GM12878 (cell line): Measurements from ENCODE around the gene PREX1. TPM values are rescaled to one million over a fixed set of nuclear protein-coding genes. Genes with fewer than 3 reads are reported as not detected.

Experiments used
- ATAC-seq: fragments of 200-7000 bp; cut with Tn5 transposase; 3 replicates; pipeline ENCODE4 v1.9.1; 2020; ENCODE audit warnings: mild to moderate bottlenecking, moderate library complexity
- BruUV-seq: library from RNA; stranded (reverse); fragments of 400-500 nt; replicated peaks from 2 replicates; lab custom pipeline; 2021; lab: Mats Ljungman, UMichigan
- CTCF ChIA-PET: fragments of 300-600 bp; sonication (Branson Sonifier 250); formaldehyde crosslinking; extraction: SDS; loops from one replicate; lab custom pipeline; 2021; ENCODE audit warnings: inconsistent platforms; lab: Yijun Ruan, JAX
- POLR2A ChIA-PET: fragments of 350-600 bp; formaldehyde crosslinking; extraction: SDS; loops from one replicate; lab custom pipeline; 2021; ENCODE audit warnings: inconsistent platforms; lab: Charles Lee
- RAD21 ChIA-PET: fragments of 300-600 bp; sonication (Branson Sonifier 250); formaldehyde crosslinking; loops from one replicate; lab custom pipeline; 2023; ENCODE audit warnings: antibody characterized with exemption; ENCODE audit not compliant: unreplicated experiment; lab: Charles Lee
- SMC1A ChIA-PET: fragments of 300-600 bp; sonication (Branson Sonifier 250); formaldehyde crosslinking; loops from one replicate; lab custom pipeline; 2023; ENCODE audit not compliant: unreplicated experiment, uncharacterized antibody; lab: Charles Lee
- DNase-seq: peaks from one replicate; pipeline ENCODE4 v3.0.0-alpha.2; 2011; ENCODE audit warnings: low read depth, low spot score
- FAIRE-seq: peaks from 3 replicates; lab custom pipeline; 2011; peaks lifted over from hg19 to GRCh38; lab: Jason Lieb, UNC
- H2AFZ ChIP-seq: 2 replicates; pipeline ENCODE4 v1.6.0; 2011; ENCODE audit warnings: low read depth, low read length, control low read depth; ENCODE audit not compliant: control insufficient read depth
- H3K27ac ChIP-seq: 2 replicates; pipeline ENCODE4 v1.5.1; 2011; ENCODE audit warnings: control low read depth; ENCODE audit not compliant: control insufficient read depth, insufficient read depth
- H3K27me3 ChIP-seq, 2 experiments: replicated peaks in 1 of 2; 2 replicates each; pipeline versions ENCODE4 v1.6.0 to v1.6.1; 2011; ENCODE audit warnings: low read length in 1 of 2; ENCODE audit not compliant: control insufficient read depth in 2 of 2, insufficient read depth in 2 of 2
- H3K36me3 ChIP-seq, 2 experiments: 2 replicates each; pipeline ENCODE4 v1.5.1; 2011; ENCODE audit warnings: low read length in 1 of 2; ENCODE audit not compliant: control insufficient read depth in 2 of 2, insufficient read depth in 2 of 2
- H3K4me1 ChIP-seq: 2 replicates; pipeline ENCODE4 v1.6.1; 2011; ENCODE audit warnings: mild to moderate bottlenecking, low read length, moderate library complexity, mixed read lengths; ENCODE audit not compliant: control insufficient read depth, insufficient read depth
- H3K4me2 ChIP-seq: 2 replicates; pipeline ENCODE4 v1.6.0; 2011; ENCODE audit warnings: control low read depth; ENCODE audit not compliant: control insufficient read depth, insufficient read depth
- H3K4me3 ChIP-seq: fragments of 200-600 bp; sonication (generic); 2 replicates; pipeline ENCODE4 v1.5.1; 2016
- H3K79me2 ChIP-seq: 2 replicates; pipeline ENCODE4 v1.6.0; 2011; ENCODE audit warnings: low read length; ENCODE audit not compliant: control insufficient read depth, insufficient read depth
- H3K9ac ChIP-seq: 2 replicates; pipeline ENCODE4 v1.8.0; 2011; ENCODE audit warnings: low read length, control low read depth, mixed read lengths; ENCODE audit not compliant: control insufficient read depth, insufficient read depth
- H3K9me3 ChIP-seq: replicated peaks from 3 replicates; pipeline ENCODE4 v1.5.1; 2011; ENCODE audit warnings: mild to moderate bottlenecking, low read length; ENCODE audit not compliant: control insufficient read depth, insufficient read depth
- H4K20me1 ChIP-seq: 2 replicates; pipeline ENCODE4 v1.6.0; 2011; ENCODE audit not compliant: control insufficient read depth, insufficient read depth
- CREB1 ChIP-seq: IDR thresholded peaks from 2 replicates; pipeline ENCODE4 v1.6.1; 2012; ENCODE audit warnings: low read depth, mild to moderate bottlenecking, inconsistent platforms
- EED ChIP-seq: sonication (generic); IDR thresholded peaks from 2 replicates; pipeline ENCODE4 v1.6.1; 2016; ENCODE audit warnings: antibody characterized with exemption, low read depth
- EZH2 ChIP-seq: IDR thresholded peaks from 2 replicates; pipeline ENCODE4 v1.6.1; 2012; ENCODE audit warnings: low read depth, mild to moderate bottlenecking, control low read depth, inconsistent platforms, low read length, borderline replicate concordance; ENCODE audit not compliant: control insufficient read depth
- FOS ChIP-seq: IDR thresholded peaks from 3 replicates; pipeline ENCODE4 v1.6.1; 2011; ENCODE audit warnings: borderline replicate concordance; ENCODE audit not compliant: insufficient read length; ENCODE audit errors: extremely low read depth
- MEF2B ChIP-seq: fragments of 450-650 bp; IDR thresholded peaks from 2 replicates; pipeline ENCODE4 v1.6.1; 2018; ENCODE audit warnings: mild to moderate bottlenecking, moderate library complexity; ENCODE audit not compliant: partially characterized antibody, poor library complexity, severe bottlenecking
- RUNX3 ChIP-seq: IDR thresholded peaks from 2 replicates; pipeline ENCODE4 v1.6.1; 2012; ENCODE audit warnings: low read length, inconsistent platforms
- SUPT20H ChIP-seq: IDR thresholded peaks from 2 replicates; pipeline ENCODE4 v1.6.1; 2011; ENCODE audit warnings: low read depth, mild to moderate bottlenecking, low read length, moderate library complexity, borderline replicate concordance; ENCODE audit not compliant: control insufficient read depth
- YBX1 ChIP-seq: fragments of 450-650 bp; IDR thresholded peaks from 2 replicates; pipeline ENCODE4 v1.6.1; 2016; ENCODE audit warnings: antibody characterized with exemption
- WGBS: methylation state at CpG from one replicate; pipeline ENCODE4 v1.1.6; 2016; ENCODE audit warnings: low lambda C conversion rate; ENCODE audit not compliant: insufficient replicate concordance, insufficient coverage; ENCODE audit errors: missing lambda C conversion rate; 5-methylcytosine and 5-hydroxymethylcytosine counted together
- in situ Hi-C: fragments of 300-500 bp; cut with MboI; formaldehyde crosslinking; loops from 9 replicates; pipeline ENCODE4 v1.14.3; 2018; ENCODE audit warnings: mixed read lengths
- intact Hi-C: fragments of 100-400 bp; cut with micrococcal nuclease; formaldehyde crosslinking; loops from one replicate; pipeline ENCODE4 v1.14.2; 2022; ENCODE audit not compliant: unreplicated experiment
- polyA plus RNA-seq, 11 experiments: library from polyadenylated mRNA; depleted of rRNA in 4 of 11; unstranded in 6 of 11; stranded (reverse) in 5 of 11; fragments of >200 nt; fragmentation: Nextera tagmentation in 4 of 11; fragmentation: Illumina TruSeq in 1 of 11; extraction: Ambion mirVana in 4 of 11; extraction: Trizol in 1 of 11; gene quantifications; 1 replicate in 1 of 11; 2 replicates in 10 of 11; pipeline versions ENCODE4 v1.2.1 to v1.2.3, GENCODE V29; 2011 to 2016; ENCODE audit warnings: inconsistent platforms in 2 of 11, missing spikeins in 2 of 11, low read depth in 1 of 11
- total RNA-seq, 4 experiments: library from RNA; depleted of rRNA in 3 of 4; stranded (reverse); fragments of >200 nt in 3 of 4; fragmentation: Illumina TruSeq in 1 of 4; extraction: Trizol in 1 of 4; gene quantifications; 2 replicates each; pipeline versions ENCODE4 v1.2.1 to v1.2.3, GENCODE V29; 2013 to 2021
- TF ChIP-seq, protein P1 (sequence below): IDR thresholded peaks from 2 replicates; pipeline ENCODE4 v1.6.1; 2012; ENCODE audit warnings: low read length, inconsistent platforms
- TF ChIP-seq, protein P2 (sequence below): fragments of 450-650 bp; formaldehyde crosslinking; IDR thresholded peaks from 2 replicates; pipeline ENCODE4 v1.4.0; 2020; ENCODE audit warnings: mild to moderate bottlenecking, moderate library complexity

PREX1 gene
- total and polyA plus RNA-seq, 10 of the 15 experiments (the other 5 are each of a cell fraction or from before 2014, with no cell fraction given): 2.6 to 114 (median 38.9) TPM

DNA sequence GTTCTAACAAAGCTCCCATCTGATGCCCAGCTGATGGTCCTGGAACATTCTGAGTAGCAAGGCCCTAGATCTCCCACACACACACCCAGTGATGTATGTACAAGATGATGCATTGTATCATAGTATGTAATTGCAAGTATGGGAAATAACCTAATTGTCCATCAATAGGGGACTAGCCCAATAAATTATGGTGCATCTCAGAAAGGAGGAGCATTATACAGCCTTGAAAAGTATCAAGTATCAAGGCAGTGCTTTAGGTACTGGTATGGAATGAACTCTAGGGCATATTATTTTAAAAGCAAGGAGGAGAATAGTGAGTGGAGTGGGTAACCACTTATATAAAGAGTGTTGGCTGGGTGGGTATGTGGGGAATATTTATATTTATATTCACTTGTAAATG lies 24.8 kb upstream of the PREX1 start:
- no peaks in the 10 kb centered on the region for H3K79me2 ChIP-seq
- RAD21 ChIA-PET: no interaction called here
- TF ChIP-seq MEF2B (no peak), YBX1 (no peak), RUNX3 (no peak), EZH2 (no peak)
- in situ Hi-C loops: no loop called here
- intact Hi-C loops: no loop called here
- H3K9me3 ChIP-seq: peaks cover 3% of the 10 kb centered on the region; the same call in 1 of the 3 replicates
- DNase-seq (no peak), ATAC-seq (no peak), FAIRE-seq (no peak)
- H3K36me3 ChIP-seq: no peaks in the 10 kb centered on the region
- H3K4me3 ChIP-seq: no peak overlapping the region
- no peak overlapping the region for H2AFZ ChIP-seq
- no peaks in the 10 kb centered on the region for H3K27me3 ChIP-seq
- no peak overlapping the region for H3K9ac ChIP-seq
- CTCF ChIA-PET: no interaction called here
- H4K20me1 ChIP-seq: no peaks in the 10 kb centered on the region
- H3K27ac ChIP-seq: no peak overlapping the region
- no TSS peak for BruUV-seq
- H3K4me2 ChIP-seq: no peak overlapping the region
- H3K4me1 ChIP-seq: peaks cover 16% of the 10 kb centered on the region
- POLR2A ChIA-PET: no interaction called here
- SMC1A ChIA-PET: no interaction called here

DNA sequence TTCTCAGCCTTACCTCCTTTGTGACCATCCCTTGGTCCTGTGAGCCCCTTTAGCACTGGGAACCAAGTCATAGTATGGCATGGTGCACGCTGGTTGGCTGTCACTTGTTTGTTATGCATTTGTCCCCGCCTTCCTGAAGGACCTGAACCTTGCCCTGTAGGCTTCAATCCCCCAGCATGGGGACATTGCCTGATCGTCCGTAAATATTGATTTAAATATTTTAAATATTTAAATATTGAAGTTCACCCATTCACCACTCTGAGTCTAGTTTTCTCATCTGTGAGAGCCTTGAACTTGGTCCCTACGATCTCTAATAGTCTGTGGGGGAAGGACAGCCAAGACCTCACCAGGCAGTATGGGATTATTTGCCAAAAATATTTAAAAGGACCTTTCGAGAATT lies 23.8 kb upstream of the PREX1 start:
- H3K4me2 ChIP-seq: no peak overlapping the region
- POLR2A ChIA-PET: interaction anchor here (6.3 kb wide), 1 partner anchor 9 kb away, joined by 28 read pairs; no protein-coding TSS in a partner anchor
- no peak overlapping the region for H2AFZ ChIP-seq
- no peak overlapping the region for H3K27ac ChIP-seq
- no peak overlapping the region for H3K4me3 ChIP-seq
- peaks cover 27% of the 10 kb centered on the region for H3K4me1 ChIP-seq
- WGBS: 68% methylated on average over 6 of the region's 6 CpGs
- H4K20me1 ChIP-seq: no peaks in the 10 kb centered on the region
- FAIRE-seq (no peak), ATAC-seq (no peak), DNase-seq (no peak)
- no peak overlapping the region for H3K9ac ChIP-seq
- intact Hi-C loops: no loop called here
- TF ChIP-seq SUPT20H (no peak), FOS (no peak), CREB1 (no peak), EED (no peak), YBX1 (no peak)
- TF ChIP-seq, protein P1, sequence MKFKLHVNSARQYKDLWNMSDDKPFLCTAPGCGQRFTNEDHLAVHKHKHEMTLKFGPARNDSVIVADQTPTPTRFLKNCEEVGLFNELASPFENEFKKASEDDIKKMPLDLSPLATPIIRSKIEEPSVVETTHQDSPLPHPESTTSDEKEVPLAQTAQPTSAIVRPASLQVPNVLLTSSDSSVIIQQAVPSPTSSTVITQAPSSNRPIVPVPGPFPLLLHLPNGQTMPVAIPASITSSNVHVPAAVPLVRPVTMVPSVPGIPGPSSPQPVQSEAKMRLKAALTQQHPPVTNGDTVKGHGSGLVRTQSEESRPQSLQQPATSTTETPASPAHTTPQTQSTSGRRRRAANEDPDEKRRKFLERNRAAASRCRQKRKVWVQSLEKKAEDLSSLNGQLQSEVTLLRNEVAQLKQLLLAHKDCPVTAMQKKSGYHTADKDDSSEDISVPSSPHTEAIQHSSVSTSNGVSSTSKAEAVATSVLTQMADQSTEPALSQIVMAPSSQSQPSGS: no peak
- TF ChIP-seq, protein P2, sequence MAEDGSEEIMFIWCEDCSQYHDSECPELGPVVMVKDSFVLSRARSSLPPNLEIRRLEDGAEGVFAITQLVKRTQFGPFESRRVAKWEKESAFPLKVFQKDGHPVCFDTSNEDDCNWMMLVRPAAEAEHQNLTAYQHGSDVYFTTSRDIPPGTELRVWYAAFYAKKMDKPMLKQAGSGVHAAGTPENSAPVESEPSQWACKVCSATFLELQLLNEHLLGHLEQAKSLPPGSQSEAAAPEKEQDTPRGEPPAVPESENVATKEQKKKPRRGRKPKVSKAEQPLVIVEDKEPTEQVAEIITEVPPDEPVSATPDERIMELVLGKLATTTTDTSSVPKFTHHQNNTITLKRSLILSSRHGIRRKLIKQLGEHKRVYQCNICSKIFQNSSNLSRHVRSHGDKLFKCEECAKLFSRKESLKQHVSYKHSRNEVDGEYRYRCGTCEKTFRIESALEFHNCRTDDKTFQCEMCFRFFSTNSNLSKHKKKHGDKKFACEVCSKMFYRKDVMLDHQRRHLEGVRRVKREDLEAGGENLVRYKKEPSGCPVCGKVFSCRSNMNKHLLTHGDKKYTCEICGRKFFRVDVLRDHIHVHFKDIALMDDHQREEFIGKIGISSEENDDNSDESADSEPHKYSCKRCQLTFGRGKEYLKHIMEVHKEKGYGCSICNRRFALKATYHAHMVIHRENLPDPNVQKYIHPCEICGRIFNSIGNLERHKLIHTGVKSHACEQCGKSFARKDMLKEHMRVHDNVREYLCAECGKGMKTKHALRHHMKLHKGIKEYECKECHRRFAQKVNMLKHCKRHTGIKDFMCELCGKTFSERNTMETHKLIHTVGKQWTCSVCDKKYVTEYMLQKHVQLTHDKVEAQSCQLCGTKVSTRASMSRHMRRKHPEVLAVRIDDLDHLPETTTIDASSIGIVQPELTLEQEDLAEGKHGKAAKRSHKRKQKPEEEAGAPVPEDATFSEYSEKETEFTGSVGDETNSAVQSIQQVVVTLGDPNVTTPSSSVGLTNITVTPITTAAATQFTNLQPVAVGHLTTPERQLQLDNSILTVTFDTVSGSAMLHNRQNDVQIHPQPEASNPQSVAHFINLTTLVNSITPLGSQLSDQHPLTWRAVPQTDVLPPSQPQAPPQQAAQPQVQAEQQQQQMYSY (CRISPR knock-in tag): no peak
- in situ Hi-C loops: no loop called here
- RAD21 ChIA-PET: no interaction called here
- BruUV-seq: no TSS peak
- SMC1A ChIA-PET: interaction anchor here (1.2 to 2.3 kb wide), 2 partner anchors 15 to 29 kb away, joined by 3 to 7 read pairs; no protein-coding TSS in a partner anchor
- peaks cover 3% of the 10 kb centered on the region; the same call in 1 of the 3 replicates for H3K9me3 ChIP-seq
- no peaks in the 10 kb centered on the region for H3K36me3 ChIP-seq
- CTCF ChIA-PET: interaction anchor here (1.9 kb wide), 1 partner anchor 9 kb away, joined by 5 read pairs; no protein-coding TSS in a partner anchor
- no peaks in the 10 kb centered on the region for H3K27me3 ChIP-seq
- no peaks in the 10 kb centered on the region for H3K79me2 ChIP-seq
